Body of pancreas (tissue), 4 donors: ENCODE results near the gene ANKRD13B. TPM values are rescaled to one million over a fixed set of nuclear protein-coding genes. Genes with fewer than 3 reads are reported as not detected.

Experiments
- ATAC-seq: fragments of 150-250 bp; one replicate; pipeline ENCODE4 v1.9.1; 2016
- DNase-seq, 4 donors: peaks; one replicate each; pipeline ENCODE4 v3.0.0-alpha.2; 2019
- H3K27ac ChIP-seq, 4 donors: fragments of 200-600 bp; sonication (generic); 1 replicate in 3 of 4; 2 replicates in 1 of 4; pipeline versions ENCODE4 v1.5.1 to v1.6.1; 2016 to 2019; ENCODE audit warnings: mild to moderate bottlenecking in 1 of 4, mixed read lengths in 1 of 4, moderate library complexity in 1 of 4
- H3K27me3 ChIP-seq, 2 donors: fragments of 200-600 bp; sonication (generic); one replicate each; pipeline ENCODE4 v1.6.0; 2016; ENCODE audit warnings: mild to moderate bottlenecking in 1 of 2
- H3K36me3 ChIP-seq, 2 donors: fragments of 200-600 bp; sonication (generic); replicated peaks in 1 of 2; 2 replicates each; pipeline ENCODE4 v1.5.1; 2016; ENCODE audit warnings: low read depth in 2 of 2; ENCODE audit not compliant: insufficient read depth in 1 of 2
- H3K4me1 ChIP-seq: fragments of 200-600 bp; sonication (generic); one replicate; pipeline ENCODE4 v1.6.0; 2016
- H3K4me3 ChIP-seq, 2 donors: fragments of 200-600 bp; sonication (generic); 1 replicate in 1 of 2; 2 replicates in 1 of 2; pipeline ENCODE4 v1.5.1; 2016 to 2019
- H3K9me3 ChIP-seq, 3 donors: fragments of 200-600 bp; sonication (generic); 1 replicate in 2 of 3; 2 replicates in 1 of 3; pipeline ENCODE4 v1.5.1; 2016
- POLR2A ChIP-seq, 3 donors: fragments of 450-650 bp; IDR thresholded peaks; one replicate each; pipeline ENCODE4 v1.6.1; 2016; ENCODE audit warnings: antibody characterized with exemption in 3 of 3, mild to moderate bottlenecking in 2 of 3
- WGBS, 2 donors: methylation state at CpG; one replicate each; pipeline ENCODE4 v1.1.5; 2017; 5-methylcytosine and 5-hydroxymethylcytosine counted together
- intact Hi-C: fragments of 100-400 bp; cut with DNase I; formaldehyde crosslinking; loops from one replicate; pipeline ENCODE4 v1.15.1; 2023
- total RNA-seq, 2 donors: library from RNA; depleted of rRNA; stranded (reverse); fragments of >200 nt; gene quantifications; one replicate each; pipeline ENCODE4 v1.1.0, GENCODE V29; 2016
- TF ChIP-seq, protein P1 (sequence below), 7 experiments: fragments of 450-650 bp in 4 of 7; fragments of 200-600 bp in 3 of 7; sonication (generic) in 3 of 7; IDR thresholded peaks; one replicate each; pipeline ENCODE4 v1.5.1; 2016 to 2019; ENCODE audit warnings: antibody characterized with exemption in 7 of 7

The ANKRD13B gene
- total RNA-seq, 2 donors from 2014 or later: 4.3 to 8.0 TPM

GRCh38 chr17:29559640-29560039 is 33.3 kb upstream of the ANKRD13B start:
- no peak for DNase-seq
- H3K36me3 ChIP-seq: no peaks in the 10 kb centered on the region
- H3K4me3 ChIP-seq: no peak overlapping the region
- ATAC-seq: no peak
- peaks cover 34% of the 10 kb centered on the region for H3K4me1 ChIP-seq
- no peak for TF ChIP-seq POLR2A (IDR thresholded peaks at IDR 0.05)
- TF ChIP-seq, protein P1, sequence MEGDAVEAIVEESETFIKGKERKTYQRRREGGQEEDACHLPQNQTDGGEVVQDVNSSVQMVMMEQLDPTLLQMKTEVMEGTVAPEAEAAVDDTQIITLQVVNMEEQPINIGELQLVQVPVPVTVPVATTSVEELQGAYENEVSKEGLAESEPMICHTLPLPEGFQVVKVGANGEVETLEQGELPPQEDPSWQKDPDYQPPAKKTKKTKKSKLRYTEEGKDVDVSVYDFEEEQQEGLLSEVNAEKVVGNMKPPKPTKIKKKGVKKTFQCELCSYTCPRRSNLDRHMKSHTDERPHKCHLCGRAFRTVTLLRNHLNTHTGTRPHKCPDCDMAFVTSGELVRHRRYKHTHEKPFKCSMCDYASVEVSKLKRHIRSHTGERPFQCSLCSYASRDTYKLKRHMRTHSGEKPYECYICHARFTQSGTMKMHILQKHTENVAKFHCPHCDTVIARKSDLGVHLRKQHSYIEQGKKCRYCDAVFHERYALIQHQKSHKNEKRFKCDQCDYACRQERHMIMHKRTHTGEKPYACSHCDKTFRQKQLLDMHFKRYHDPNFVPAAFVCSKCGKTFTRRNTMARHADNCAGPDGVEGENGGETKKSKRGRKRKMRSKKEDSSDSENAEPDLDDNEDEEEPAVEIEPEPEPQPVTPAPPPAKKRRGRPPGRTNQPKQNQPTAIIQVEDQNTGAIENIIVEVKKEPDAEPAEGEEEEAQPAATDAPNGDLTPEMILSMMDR (IDR thresholded peaks at IDR 0.05): no peak
- H3K27me3 ChIP-seq: no peaks in the 10 kb centered on the region
- no peaks in the 10 kb centered on the region for H3K9me3 ChIP-seq
- H3K27ac ChIP-seq: no peak overlapping the region
- intact Hi-C loops: no loop called here
- 91 to 96% methylated on average over 2 of the region's 2 CpGs for WGBS, 2 donors

DNA sequence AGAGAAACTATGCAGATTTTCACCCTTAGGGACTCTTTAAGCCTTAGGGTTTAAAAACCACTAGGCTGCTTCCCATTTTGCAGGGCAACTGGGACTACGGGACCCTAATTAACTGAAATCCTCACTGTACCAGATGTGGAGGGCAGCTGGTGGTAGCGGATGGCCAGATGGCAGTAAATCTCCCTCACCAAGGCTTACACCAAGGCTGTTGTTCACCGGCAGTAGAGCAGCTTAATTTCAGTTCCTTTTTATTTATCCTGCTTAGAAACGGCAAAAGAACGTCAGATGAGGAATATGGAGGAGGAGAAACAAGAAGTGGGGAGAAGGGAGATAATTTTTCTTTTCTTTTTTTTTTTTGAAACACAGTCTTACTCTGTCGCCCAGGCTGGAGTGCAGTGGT is 32.6 kb upstream of the ANKRD13B start:
- H3K27ac ChIP-seq: peak overlapping the region in 1 of 4 donors; percentile 42
- TF ChIP-seq, protein P1 (IDR thresholded peaks at IDR 0.05): no peak
- peak in 1 of 3 donors; percentile 7 for TF ChIP-seq POLR2A (IDR thresholded peaks at IDR 0.05)
- DNase-seq (no peak), ATAC-seq (no peak)
- intact Hi-C loops: no loop called here
- WGBS, 2 donors: 70 to 91% methylated on average over 6 of the region's 6 CpGs
- H3K27me3 ChIP-seq: no peaks in the 10 kb centered on the region
- H3K9me3 ChIP-seq: no peaks in the 10 kb centered on the region
- peaks cover 34% of the 10 kb centered on the region for H3K4me1 ChIP-seq
- H3K36me3 ChIP-seq: no peaks in the 10 kb centered on the region
- no peak overlapping the region for H3K4me3 ChIP-seq

DNA sequence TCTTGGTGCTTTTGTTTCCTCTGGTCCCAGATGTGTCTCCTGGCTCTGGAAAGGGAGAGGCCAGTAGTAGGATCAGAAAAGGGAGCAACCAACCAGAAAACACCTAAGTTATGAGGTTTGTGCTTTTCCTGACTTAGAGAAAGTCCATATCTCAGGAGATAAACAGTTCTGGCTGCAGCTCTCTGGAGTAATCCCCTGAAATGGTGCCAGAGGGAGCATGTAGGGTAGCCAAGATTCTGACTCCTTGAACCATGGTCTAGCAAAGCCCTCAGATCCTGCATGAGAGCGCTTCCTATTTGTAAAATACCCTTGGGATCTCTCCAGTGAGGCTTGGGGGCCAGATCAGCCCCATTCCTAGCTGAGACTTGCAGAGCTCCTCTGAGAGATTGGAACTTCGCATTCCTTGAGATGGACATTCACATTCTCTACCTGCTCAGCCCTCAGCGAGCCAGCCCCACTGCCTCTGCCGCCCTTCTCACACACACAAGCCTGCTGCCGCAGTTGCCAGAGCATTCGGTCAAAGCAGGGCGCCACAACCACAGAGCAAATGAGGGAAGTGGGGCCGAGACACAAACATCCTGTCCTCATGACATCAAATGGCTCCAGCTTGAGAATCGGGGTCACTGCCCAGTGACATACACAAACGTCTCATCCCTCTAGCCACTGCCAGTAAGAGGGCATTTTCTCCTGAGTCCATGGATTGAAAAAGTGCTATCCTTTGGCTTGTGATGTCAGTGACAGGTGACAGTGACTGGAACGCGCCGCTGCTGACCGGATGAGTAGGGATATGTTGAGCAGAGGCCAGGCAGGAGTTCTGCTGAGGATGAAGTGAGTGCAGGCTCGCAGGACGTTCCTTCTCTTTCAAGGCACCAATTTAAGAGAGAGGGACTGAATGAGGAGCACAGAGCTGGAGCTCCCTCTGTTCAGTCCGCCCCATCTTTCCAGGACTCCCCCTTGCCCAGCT is 31.1 kb upstream of the ANKRD13B start:
- no peaks in the 10 kb centered on the region for H3K27me3 ChIP-seq
- WGBS, 2 donors: 83 to 86% methylated on average over 11 to 17 of the region's 17 CpGs
- ATAC-seq (no peak), DNase-seq (peak in 1 of 4 donors; percentile 62)
- H3K36me3 ChIP-seq: no peaks in the 10 kb centered on the region
- intact Hi-C loops: no loop called here
- H3K4me1 ChIP-seq: peaks cover 32% of the 10 kb centered on the region
- no peak overlapping the region for H3K4me3 ChIP-seq
- no peak overlapping the region for H3K27ac ChIP-seq
- TF ChIP-seq POLR2A (IDR thresholded peaks at IDR 0.05): peak in 1 of 3 donors; percentile 38
- TF ChIP-seq, protein P1 (IDR thresholded peaks at IDR 0.05): no peak
- H3K9me3 ChIP-seq: no peaks in the 10 kb centered on the region

DNA sequence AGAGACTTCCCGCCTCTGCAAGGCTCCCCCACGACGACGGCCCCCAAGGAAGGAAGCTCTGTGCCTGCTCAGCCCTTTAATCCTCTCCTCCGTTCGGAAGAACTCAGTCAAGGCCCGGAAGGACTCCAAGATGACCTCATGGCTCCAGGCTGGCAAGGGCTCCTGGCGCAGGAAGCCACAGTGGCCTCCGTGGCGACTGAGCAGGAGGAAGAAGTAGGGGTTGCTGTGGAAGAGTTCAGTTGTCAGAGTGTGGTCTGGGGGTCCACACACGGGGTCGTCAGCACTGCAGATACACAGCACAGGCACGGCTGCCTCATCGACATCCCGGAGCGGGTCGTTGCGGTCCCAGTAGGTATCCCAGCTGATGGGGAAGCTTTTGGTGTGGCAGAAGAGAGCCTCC is 30.3 kb upstream of the ANKRD13B start:
- no peak overlapping the region for H3K4me3 ChIP-seq
- no peak for DNase-seq
- TF ChIP-seq POLR2A (IDR thresholded peaks at IDR 0.05): no peak
- TF ChIP-seq, protein P1 (IDR thresholded peaks at IDR 0.05): no peak
- no peak overlapping the region for H3K27ac ChIP-seq
- H3K36me3 ChIP-seq: no peaks in the 10 kb centered on the region
- WGBS, 2 donors: 81 to 88% methylated on average over 15 to 18 of the region's 18 CpGs
- H3K27me3 ChIP-seq: no peaks in the 10 kb centered on the region
- H3K4me1 ChIP-seq: peaks cover 31% of the 10 kb centered on the region
- H3K9me3 ChIP-seq: no peaks in the 10 kb centered on the region
- no peak for ATAC-seq
- intact Hi-C loops: no loop called here
